HCT116 (cell line): ENCODE data around the gene GAL.

Experiments used
- CTCF ChIP-seq, 3 experiments: fragments of 200-600 bp in 1 of 3; sonication (generic) in 1 of 3; IDR thresholded peaks in 2 of 3; conservative IDR thresholded peaks in 1 of 3; 2 replicates each; pipeline ENCODE4 v1.5.1; 2012 to 2017; ENCODE audit warnings: low read depth in 2 of 3, low read length in 2 of 3, antibody characterized with exemption in 1 of 3, borderline replicate concordance in 1 of 3, control low read depth in 1 of 3, mild to moderate bottlenecking in 1 of 3, mixed read lengths in 1 of 3, mixed run types in 1 of 3, moderate library complexity in 1 of 3; ENCODE audit not compliant: insufficient read depth in 1 of 3
- JUND ChIP-seq: IDR thresholded peaks from 2 replicates; pipeline ENCODE4 v1.6.1; 2012
- ZBTB33 ChIP-seq: IDR thresholded peaks from 2 replicates; pipeline ENCODE4 v1.6.1; 2011; ENCODE audit warnings: mild to moderate bottlenecking, low read length, moderate library complexity; ENCODE audit not compliant: insufficient replicate concordance; ENCODE audit errors: extremely low read depth

GRCh38 chr11:68693484-68693882, 9.1 kb downstream of the GAL start:
- TF ChIP-seq JUND (no peak), ZBTB33 (no peak), CTCF (IDR thresholded peaks at IDR 0.05 in 2 of 3, conservative IDR thresholded peaks at IDR 0.05 in 1 of 3; ENCODE audit: borderline replicate concordance in 1 of 3, insufficient read depth in 1 of 3, low read depth in 2 of 3, low read length in 2 of 3) (no peak)
